GM19463 (cell line): ENCODE measurements around the gene SRPK3.

Experiments used
- ATAC-seq: cut with Tn5 transposase; IDR thresholded peaks from one replicate; pipeline ENCODE4 v1.9.1; 2021; ENCODE audit warnings: mild to moderate bottlenecking, moderate library complexity; ENCODE audit not compliant: unreplicated experiment

Gene SRPK3

DNA sequence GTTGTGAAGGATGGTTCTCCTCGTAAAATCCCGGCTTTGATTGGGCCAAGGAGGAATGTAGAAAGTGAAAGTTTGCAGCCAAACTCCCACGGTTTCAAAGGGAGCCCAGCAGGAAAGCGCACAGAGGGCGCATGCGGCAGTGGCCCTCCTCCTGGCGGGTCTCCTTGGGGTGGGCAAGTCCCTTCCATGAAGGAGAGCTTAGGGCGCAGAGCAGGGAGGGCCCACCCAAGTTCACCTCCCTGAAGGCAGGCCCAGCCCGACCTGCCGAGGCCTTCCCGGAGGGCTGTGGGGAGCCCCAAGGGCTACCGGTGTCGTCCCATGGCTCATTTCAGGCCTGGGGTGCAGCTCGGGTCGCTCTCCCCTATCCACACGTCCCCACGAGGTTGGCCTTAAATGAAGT, 47.5 kb downstream of the SRPK3 start:
- ATAC-seq, result no peak

DNA sequence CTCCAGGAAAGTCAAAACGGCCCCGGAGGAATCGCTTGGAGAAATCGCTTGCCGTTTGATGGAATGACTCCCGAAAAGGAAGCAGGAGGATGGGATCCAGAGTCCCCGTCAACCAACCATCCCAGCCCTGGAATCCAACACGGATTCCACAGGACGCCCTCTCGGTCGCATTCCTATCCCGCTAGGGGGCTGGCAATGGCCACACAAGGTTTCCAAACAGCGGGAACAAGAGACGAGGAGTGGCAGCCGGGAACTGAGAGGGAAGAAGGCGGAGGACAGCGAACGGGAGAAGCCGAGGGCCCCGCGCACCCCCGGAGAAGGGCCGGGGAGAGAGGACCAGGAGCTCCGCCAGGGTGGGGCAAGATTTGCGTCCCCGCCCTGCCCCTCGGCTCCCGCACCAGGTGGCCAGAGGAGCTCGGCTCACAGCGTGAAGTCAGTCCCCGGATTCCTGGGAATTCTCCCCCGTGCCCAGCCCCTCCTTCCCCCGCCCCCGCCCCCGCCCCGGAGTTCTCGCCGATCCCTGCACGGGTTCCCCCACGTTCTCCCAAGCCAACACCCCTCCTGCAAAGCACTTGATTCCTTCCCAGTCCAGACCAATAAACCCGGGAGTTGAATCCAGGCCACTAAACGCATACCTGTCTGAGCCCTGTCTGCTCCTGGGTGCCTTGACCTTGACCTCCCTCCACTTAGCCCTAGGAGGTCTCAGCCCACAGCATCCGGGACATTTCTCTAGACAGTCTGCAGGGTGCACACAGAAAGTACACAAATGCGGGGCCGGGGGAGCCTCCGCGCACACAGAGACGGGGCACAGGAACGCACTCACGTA, 48.1 kb downstream of the SRPK3 start:
- no peak for ATAC-seq

DNA sequence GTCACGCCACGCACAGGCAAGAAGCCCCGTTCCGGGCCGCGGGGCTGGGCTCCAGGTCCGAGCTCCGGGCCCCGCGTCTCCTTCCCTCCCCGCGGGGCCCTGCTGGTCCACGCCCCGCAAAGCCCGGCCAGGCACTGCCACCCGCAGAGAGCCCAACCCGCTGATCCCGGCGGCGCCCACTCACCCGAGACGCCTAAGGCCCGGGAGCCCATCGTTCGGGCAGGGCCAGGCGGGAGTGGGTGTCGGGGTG, 48.6 kb downstream of the SRPK3 start:
- ATAC-seq, result no peak

DNA sequence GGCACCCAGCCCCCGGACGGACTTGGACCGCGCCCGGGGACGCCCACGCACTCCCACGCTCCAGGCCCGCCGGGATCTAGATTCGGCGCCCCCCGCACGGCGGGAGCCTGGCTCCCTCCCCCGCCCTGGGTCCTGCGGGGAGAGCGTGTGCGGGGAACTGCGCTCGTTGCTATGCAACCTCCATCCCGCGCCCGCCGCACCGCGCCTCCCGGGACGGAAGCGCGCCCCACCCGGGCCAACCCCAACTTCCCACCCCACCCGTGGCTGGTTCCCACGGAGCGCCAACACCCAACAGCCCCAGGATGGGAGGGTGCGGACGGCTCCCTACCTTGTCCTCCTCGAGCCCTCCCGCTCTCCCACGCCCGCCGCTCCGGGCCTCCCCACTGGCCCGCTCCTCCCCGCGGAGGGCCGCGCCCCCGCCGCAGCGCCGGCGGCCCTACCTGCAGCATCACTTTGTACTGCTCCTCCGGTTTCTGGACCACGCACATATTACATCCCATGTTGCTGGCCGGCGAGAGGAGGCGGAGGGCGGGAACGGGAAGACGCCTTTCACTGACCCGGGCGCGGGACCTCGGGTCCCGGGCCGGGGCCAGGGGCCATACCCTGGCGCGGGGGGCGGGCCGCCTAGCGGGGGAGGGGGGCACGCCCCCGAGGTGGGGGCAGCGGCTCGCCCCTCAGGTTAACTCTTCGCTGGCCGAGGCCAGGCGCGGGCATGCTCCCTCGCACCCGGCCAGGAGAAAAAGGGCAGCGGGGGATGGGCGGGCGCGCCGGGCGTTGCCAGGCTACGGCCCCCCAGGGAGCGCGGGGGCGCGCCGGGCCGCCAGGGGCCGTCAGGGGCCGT, 49.2 kb downstream of the SRPK3 start, which contains the start of gene PDZD4:
Gene PDZD4 (minus strand): TSS at position 746 of the 841 bp plus-strand sequence. CDS start 246 bp downstream, at position 500.
- no peak for ATAC-seq

DNA sequence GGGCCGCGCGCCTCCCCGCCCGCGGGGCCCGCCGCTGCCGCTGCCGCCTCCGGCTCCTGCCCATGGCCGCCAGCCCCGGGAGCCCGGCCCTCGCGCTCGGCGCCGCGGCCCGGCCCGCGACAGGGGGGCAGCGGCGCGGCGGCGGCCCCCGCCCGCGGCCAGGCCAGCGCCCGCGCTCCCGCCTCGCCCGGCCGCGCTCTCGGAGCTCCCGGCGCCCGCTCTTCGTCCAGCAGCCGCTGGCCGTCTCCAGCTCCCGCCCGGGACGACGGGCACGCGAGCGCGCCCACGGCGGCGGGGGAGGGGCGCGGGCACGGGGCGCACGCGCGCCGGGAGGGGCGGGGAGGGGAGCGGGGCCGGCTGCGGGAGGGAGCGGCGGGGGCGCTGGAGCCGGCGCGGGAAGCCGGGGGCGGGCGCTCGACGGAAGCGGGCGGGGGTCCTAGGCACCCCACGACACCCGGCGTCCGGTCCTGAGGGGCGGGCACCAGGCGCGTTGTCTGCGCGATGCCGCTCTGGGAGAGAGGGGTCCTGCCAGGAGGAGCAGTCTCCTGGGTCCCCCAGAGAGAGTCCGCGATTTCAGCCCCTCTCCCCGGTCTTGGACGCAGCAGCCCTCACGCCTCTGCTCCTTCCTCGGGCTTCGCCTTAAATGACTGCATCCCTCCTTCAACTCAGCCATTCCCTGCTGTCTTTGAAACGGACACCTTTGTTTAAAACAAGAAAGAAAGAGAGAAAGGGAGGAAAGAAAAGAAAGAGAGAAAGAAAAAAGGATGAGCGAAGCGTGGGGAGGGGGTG, 50.0 kb downstream of the SRPK3 start:
- no peak for ATAC-seq

DNA sequence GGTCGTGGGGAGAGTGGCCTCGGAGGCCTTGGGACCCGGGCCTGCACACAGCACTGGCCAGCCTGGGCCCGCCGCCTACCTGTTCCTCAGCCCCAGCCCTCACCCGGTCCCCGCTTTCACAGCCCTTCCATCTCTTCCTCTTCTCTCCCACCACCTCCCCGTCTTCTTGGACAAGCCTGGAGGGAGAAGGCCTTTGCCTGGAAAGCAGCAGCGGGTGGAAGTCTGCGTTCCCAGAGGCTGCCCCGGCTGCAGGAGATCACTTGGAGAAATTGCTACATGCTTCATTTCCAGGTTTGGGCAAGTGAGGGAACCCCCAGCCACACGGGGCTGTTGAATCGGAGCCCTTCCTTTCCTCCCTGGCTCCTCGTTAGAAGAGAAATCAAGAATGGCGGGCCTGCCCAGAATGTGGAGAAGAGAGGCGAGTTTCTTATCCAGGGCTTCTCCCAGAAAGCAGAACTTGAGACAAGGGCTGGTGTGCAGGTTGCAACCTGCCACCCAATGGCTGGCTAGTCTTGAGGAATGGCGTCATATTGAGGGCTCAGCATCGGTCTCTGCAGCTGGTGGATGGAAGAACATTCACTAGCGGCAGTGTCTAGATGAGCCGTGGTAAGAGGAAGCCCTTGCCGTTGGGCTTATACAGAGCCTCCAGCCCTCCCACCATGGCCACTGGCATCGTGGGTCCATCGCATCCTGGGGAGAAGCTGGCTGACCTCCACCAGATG, 50.7 kb downstream of the SRPK3 start:
- no peak for ATAC-seq

DNA sequence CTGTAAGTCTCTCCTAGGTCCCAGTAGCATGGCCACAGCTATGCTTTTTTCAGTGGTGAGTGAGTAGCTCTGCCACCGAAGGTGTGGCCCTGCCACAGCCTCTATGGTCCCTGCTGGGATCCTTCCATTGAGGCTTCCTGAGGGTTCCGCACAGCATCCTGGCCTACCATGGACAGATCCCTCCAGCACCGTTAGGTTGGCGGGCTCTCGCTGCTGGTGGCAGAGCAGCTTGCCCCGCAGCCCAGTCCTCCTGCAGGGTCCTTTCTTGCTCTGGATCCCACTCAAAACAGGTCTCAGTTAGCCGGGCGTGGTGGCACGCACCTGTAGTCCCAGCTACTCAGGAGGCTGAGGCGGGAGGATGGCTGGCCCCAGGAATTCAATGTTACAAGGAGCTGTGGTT, 51.9 kb downstream of the SRPK3 start:
- no peak for ATAC-seq
